CD4-positive, alpha-beta T cell treated with Interleukin-4 for 1 hour (primary cell): ENCODE data around the gene LSAMP.
A peak's percentile ranks its signal among the peaks of the same experiment; 100 is the strongest.
"Not testable (repeated sequence)": the region's sequence is repeated elsewhere in the genome, so short reads cannot be mapped to it uniquely, and the experiment has no call there.

ENCODE experiments used
- DNase-seq, 2 donors: peaks; one replicate each; pipeline ENCODE4 v3.0.0-alpha.2; 2020 to 2022

LSAMP gene

GRCh38 chr3:115862099-115862498 is 583.2 kb downstream of the LSAMP start:
- no peak for DNase-seq

- DNase-seq = no peak
Observed at GRCh38 chr3:115861166-115861733, 584.0 kb downstream of the LSAMP start.

- DNase-seq = no peak
Observed at GRCh38 chr3:115860766-115861165, 584.5 kb downstream of the LSAMP start.

- no peak for DNase-seq
Observed at GRCh38 chr3:115859002-115859807, 586.1 kb downstream of the LSAMP start.

- no peak for DNase-seq
Observed at GRCh38 chr3:115857518-115858136, 587.7 kb downstream of the LSAMP start.

- no peak for DNase-seq
Observed at GRCh38 chr3:115855911-115856310, 589.4 kb downstream of the LSAMP start.

- no peak for DNase-seq
Observed at GRCh38 chr3:115853104-115853503, 592.2 kb downstream of the LSAMP start.

GRCh38 chr3:115852278-115852677 is 593.0 kb downstream of the LSAMP start:
- DNase-seq = no peak

GRCh38 chr3:115851571-115851970 is 593.7 kb downstream of the LSAMP start:
- no peak for DNase-seq

GRCh38 chr3:115848641-115849040 is 596.6 kb downstream of the LSAMP start:
- no peak for DNase-seq

- DNase-seq = no peak
Observed at GRCh38 chr3:115845986-115846385, 599.3 kb downstream of the LSAMP start.

GRCh38 chr3:115844729-115845128 is 600.6 kb downstream of the LSAMP start:
- not testable (repeated sequence) for DNase-seq

GRCh38 chr3:115843206-115843605 is 602.1 kb downstream of the LSAMP start:
- DNase-seq = no peak

GRCh38 chr3:115839246-115839645 is 606.0 kb downstream of the LSAMP start:
- DNase-seq = no peak

- DNase-seq = no peak
Observed at GRCh38 chr3:115838786-115839185, 606.5 kb downstream of the LSAMP start.

- DNase-seq = peak in 1 of 2 donors; percentile 19
Observed at GRCh38 chr3:115836944-115837343, 608.3 kb downstream of the LSAMP start.

- no peak for DNase-seq
Observed at GRCh38 chr3:115835946-115836345, 609.3 kb downstream of the LSAMP start.

GRCh38 chr3:115834068-115834467 is 611.2 kb downstream of the LSAMP start:
- no peak for DNase-seq

GRCh38 chr3:115833074-115833473 is 612.2 kb downstream of the LSAMP start:
- no peak for DNase-seq

- DNase-seq = no peak
Observed at GRCh38 chr3:115832265-115832664, 613.0 kb downstream of the LSAMP start.

- no peak for DNase-seq
Observed at GRCh38 chr3:115831864-115832263, 613.4 kb downstream of the LSAMP start.

- DNase-seq = no peak
Observed at GRCh38 chr3:115830764-115831395, 614.4 kb downstream of the LSAMP start.

GRCh38 chr3:115828401-115828800 is 616.9 kb downstream of the LSAMP start:
- no peak for DNase-seq

GRCh38 chr3:115827495-115827894 is 617.8 kb downstream of the LSAMP start:
- DNase-seq = no peak
